Hepatocyte (in vitro differentiated cells): ENCODE data around the gene SLC10A2.

Experiments used
- CTCF ChIP-seq: fragments of 200-600 bp; sonication (generic); IDR thresholded peaks from 2 replicates; pipeline ENCODE4 v1.5.1; 2016; ENCODE audit warnings: antibody characterized with exemption, mild to moderate bottlenecking; ENCODE audit not compliant: poor library complexity
- EZH2 ChIP-seq: fragments of 200-600 bp; sonication (generic); IDR thresholded peaks from 2 replicates; pipeline ENCODE4 v1.6.1; 2016; ENCODE audit warnings: antibody characterized with exemption, mild to moderate bottlenecking, borderline replicate concordance
- EZH2phosphoT487 ChIP-seq: fragments of 200-600 bp; sonication (generic); IDR thresholded peaks from one replicate; pipeline ENCODE4 v1.6.1; 2018; ENCODE audit warnings: antibody characterized with exemption, mild to moderate bottlenecking, low read depth, moderate library complexity; ENCODE audit not compliant: unreplicated experiment, severe bottlenecking

- TF ChIP-seq EZH2phosphoT487 (no peak), CTCF (no peak), EZH2 (no peak)
Measured at GRCh38 chr13:103036268-103036667, 29.9 kb downstream of the SLC10A2 start.
